Activated CD4-positive, alpha-beta memory T cell treated with anti-CD3 and anti-CD28 coated beads for 36 hours (primary cell): ENCODE data around the gene CRKL. TPM values are rescaled to one million over a fixed set of nuclear protein-coding genes. Genes with fewer than 3 reads are reported as not detected.
A peak's percentile ranks its signal among the peaks of the same experiment; 100 is the strongest.

Experiments used
- CTCF ChIA-PET: fragments of 350-600 bp; sonication (Branson Sonifier 250); formaldehyde crosslinking; loops from one replicate; lab custom pipeline; 2021; ENCODE audit warnings: antibody characterized with exemption, inconsistent platforms; lab: Charles Lee
- POLR2A ChIA-PET: fragments of 350-600 bp; sonication (Branson Sonifier 250); formaldehyde crosslinking; loops from one replicate; lab custom pipeline; 2021; ENCODE audit warnings: antibody characterized with exemption; lab: Charles Lee
- DNase-seq: peaks from one replicate; pipeline ENCODE4 v3.0.0-alpha.2; 2020
- H3K27ac Mint-ChIP-seq: one replicate; pipeline ENCODE4 v1.8.0; 2021; ENCODE audit warnings: mixed read lengths
- H3K27me3 Mint-ChIP-seq: one replicate; pipeline ENCODE4 v1.8.0; 2021; ENCODE audit warnings: mixed read lengths
- H3K36me3 Mint-ChIP-seq: one replicate; pipeline ENCODE4 v1.8.0; 2021; ENCODE audit warnings: mixed read lengths
- H3K4me1 Mint-ChIP-seq: one replicate; pipeline ENCODE4 v1.8.0; 2021; ENCODE audit warnings: low read depth, mixed read lengths
- H3K4me3 Mint-ChIP-seq: one replicate; pipeline ENCODE4 v1.8.0; 2021; ENCODE audit warnings: mild to moderate bottlenecking, mixed read lengths
- H3K9me3 Mint-ChIP-seq: one replicate; pipeline ENCODE4 v1.8.0; 2021; ENCODE audit warnings: mixed read lengths
- intact Hi-C: fragments of 100-400 bp; cut with micrococcal nuclease; formaldehyde crosslinking; loops from one replicate; pipeline ENCODE4 v1.15.1; 2023
- total RNA-seq, 2 experiments: library from RNA; stranded (reverse); gene quantifications; one replicate each; pipeline ENCODE4 v1.2.3, GENCODE V29; 2021

CRKL gene
- total RNA-seq, 2 experiments from 2014 or later: 65.1 to 65.7 TPM

DNA sequence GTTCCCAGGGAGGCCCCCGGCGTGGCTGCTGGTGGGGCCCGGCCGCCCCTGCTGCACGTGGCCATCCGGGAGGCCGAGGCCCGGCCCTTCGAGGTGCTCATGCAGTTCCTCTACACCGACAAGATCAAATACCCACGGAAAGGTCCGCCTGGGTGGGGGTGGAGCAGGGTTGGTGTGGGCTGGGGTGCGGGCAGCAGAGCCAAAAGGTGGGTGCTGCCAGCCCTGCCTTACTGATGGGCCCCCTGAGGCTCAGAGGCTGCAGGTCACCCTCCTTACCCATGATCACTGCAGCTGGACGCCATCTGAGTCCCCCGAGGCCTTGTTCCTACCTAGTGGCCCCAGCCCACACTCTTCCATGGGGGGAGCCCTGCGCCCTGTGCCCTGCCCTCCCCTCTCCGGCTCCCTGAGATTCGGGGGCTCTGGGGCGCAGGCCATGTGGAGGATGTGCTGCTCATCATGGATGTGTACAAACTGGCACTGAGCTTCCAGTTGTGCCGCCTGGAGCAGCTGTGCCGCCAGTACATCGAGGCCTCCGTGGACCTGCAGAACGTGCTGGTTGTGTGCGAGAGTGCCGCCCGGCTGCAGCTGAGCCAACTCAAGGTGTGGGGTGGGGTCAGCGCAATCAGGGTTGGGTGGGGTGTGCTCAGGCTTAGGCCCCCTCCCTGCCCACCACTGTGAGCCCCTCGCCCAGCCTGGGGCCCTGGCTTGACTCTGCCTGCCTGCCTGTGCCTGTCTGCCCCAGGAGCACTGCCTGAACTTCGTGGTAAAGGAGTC, 77.1 kb downstream of the CRKL start:
- Mint-ChIP-seq H3K27ac (no peak overlapping the region), H3K27me3 (no peaks in the 10 kb centered on the region), H3K4me1 (peaks cover 2% of the 10 kb centered on the region), H3K36me3 (peaks cover 5% of the 10 kb centered on the region), H3K9me3 (no peaks in the 10 kb centered on the region), H3K4me3 (no peak overlapping the region)
- POLR2A ChIA-PET: no interaction called here
- CTCF ChIA-PET: no interaction called here
- DNase-seq: no peak
- intact Hi-C loops: no loop called here

DNA sequence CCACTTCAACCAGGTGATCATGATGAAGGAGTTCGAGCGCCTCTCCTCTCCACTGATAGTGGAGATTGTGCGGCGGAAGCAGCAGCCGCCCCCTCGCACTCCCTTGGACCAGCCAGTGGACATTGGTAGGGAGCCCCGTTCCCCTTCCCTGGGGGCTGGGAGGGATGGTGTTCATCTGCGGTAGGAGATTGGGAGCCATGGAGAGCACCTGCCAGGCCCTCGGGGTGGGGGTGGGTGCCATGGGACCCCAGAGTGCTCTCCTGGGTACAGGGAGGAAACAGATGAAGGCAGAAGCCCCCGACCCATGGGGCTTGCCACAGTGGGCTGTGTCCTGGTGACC, 77.7 kb downstream of the CRKL start:
- ChIA-PET CTCF (no interaction called here), POLR2A (no interaction called here)
- no peak overlapping the region for H3K4me3 Mint-ChIP-seq
- no peak for DNase-seq
- intact Hi-C loops: no loop called here
- H3K27ac Mint-ChIP-seq: no peak overlapping the region
- H3K4me1 Mint-ChIP-seq: peaks cover 2% of the 10 kb centered on the region
- no peaks in the 10 kb centered on the region for H3K9me3 Mint-ChIP-seq
- no peaks in the 10 kb centered on the region for H3K27me3 Mint-ChIP-seq
- peaks cover 5% of the 10 kb centered on the region for H3K36me3 Mint-ChIP-seq

DNA sequence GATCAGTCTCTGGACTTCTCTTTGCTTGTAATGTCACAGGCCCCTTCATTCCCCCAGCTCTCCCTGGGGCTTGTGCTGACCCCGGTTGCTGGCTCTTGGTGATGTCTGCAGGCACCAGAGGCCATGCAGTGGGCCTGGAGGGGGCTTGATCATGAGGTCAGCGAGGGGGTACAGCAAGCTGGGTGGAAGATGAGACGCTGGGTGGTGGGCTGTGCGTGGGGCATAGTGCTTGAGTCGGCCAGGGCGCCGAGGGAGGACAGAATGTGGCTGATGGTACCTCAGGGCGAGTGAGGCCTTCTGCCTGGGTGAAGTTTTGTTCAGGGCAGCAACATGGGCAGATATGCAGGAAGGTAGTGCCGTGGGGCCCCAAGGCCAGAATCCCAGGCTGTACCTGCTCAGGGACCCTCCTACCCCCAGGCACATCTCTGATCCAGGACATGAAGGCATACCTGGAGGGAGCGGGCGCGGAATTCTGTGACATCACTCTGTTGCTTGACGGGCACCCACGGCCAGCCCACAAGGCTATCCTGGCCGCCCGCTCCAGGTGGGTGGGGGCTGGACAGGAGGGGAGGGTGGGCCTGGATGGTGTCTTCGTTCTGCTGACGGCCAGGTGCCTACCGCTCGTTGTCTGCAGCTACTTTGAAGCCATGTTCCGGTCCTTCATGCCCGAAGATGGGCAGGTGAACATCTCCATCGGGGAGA, 78.3 kb downstream of the CRKL start:
- H3K36me3 Mint-ChIP-seq: peaks cover 9% of the 10 kb centered on the region
- peaks cover 8% of the 10 kb centered on the region for H3K4me1 Mint-ChIP-seq
- intact Hi-C loops: no loop called here
- no peak overlapping the region for H3K27ac Mint-ChIP-seq
- no peak overlapping the region for H3K4me3 Mint-ChIP-seq
- no peaks in the 10 kb centered on the region for H3K27me3 Mint-ChIP-seq
- ChIA-PET CTCF (no interaction called here), POLR2A (interaction anchor here (1.4 kb wide), 1 partner anchor 13 kb away, joined by 5 read pairs; the partner anchor contains the start of gene LZTR1)
- DNase-seq: no peak
- H3K9me3 Mint-ChIP-seq: no peaks in the 10 kb centered on the region

DNA sequence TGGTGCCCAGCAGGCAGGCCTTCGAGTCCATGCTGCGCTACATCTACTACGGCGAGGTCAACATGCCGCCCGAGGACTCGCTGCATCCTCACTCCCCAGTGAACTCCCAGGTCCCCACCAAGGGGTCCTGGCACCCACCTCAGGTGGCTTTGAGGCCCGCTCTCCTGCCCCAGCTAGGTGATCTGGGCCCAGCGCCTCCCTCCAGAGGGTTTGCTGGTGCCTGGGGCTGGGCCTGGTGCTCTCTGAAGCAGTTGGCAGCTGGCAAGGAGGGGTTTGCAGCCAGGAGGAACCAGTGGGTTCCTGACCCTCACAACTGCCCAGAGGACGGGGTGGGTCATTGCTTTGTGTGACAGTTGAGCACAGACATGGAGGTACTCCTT, 78.8 kb downstream of the CRKL start:
- Mint-ChIP-seq H3K36me3 (peaks cover 8% of the 10 kb centered on the region), H3K27me3 (no peaks in the 10 kb centered on the region), H3K9me3 (no peaks in the 10 kb centered on the region), H3K4me1 (peaks cover 10% of the 10 kb centered on the region), H3K27ac (no peak overlapping the region), H3K4me3 (no peak overlapping the region)
- POLR2A ChIA-PET: interaction anchor here (1.4 kb wide), 1 partner anchor 14 kb away, joined by 5 read pairs; the partner anchor contains the start of gene LZTR1
- intact Hi-C loops: no loop called here
- CTCF ChIA-PET: no interaction called here
- no peak for DNase-seq

DNA sequence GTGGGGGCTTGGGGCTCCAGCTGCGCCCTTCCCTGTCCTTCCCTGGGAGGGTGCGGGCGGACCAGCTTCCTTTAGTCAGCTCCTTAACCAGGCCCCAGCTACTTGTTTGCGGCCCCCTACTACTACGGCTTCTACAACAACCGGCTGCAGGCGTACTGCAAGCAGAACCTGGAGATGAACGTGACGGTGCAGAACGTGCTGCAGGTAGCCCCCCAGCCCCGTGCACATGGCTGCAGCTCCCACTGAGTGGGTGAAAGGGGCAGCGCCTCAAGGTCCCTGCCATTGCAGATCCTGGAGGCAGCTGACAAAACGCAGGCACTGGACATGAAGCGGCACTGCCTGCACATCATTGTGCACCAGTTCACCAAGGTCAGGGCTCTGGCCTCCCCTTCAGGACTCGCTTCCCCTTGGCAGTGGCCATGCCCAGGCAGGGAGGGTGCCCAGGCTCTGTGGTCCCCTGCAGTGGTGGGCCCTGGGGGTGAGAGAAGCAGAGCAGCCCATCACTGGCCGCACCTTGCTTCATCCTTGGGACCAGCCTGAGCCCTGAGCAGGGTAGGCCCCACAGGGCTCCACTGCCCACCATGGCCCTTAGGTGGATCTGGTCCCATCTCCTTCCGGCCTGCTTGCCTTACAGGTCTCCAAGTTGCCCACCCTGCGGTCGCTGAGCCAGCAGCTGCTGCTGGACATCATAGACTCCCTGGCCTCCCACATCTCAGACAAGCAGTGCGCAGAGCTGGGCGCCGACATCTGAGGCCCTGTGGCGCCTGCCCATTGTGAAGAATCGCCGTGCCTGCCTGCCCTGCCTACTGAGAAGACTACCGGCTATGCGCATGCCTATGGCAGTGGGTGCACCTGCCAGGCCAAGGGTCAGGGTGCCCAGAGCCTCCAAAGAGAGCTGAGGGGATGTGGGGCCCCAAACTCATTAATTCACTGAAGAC, 79.7 kb downstream of the CRKL start:
- ChIA-PET CTCF (no interaction called here), POLR2A (interaction anchor here (1.3 to 1.4 kb wide), 2 partner anchors 14 to 15 kb away, joined by 5 read pairs; partner anchors contain the start of gene LZTR1)
- no peak overlapping the region for H3K4me3 Mint-ChIP-seq
- H3K27me3 Mint-ChIP-seq: no peaks in the 10 kb centered on the region
- no peak overlapping the region for H3K27ac Mint-ChIP-seq
- intact Hi-C loops: no loop called here
- H3K9me3 Mint-ChIP-seq: no peaks in the 10 kb centered on the region
- peaks cover 10% of the 10 kb centered on the region for H3K4me1 Mint-ChIP-seq
- peaks cover 12% of the 10 kb centered on the region for H3K36me3 Mint-ChIP-seq
- no peak for DNase-seq

DNA sequence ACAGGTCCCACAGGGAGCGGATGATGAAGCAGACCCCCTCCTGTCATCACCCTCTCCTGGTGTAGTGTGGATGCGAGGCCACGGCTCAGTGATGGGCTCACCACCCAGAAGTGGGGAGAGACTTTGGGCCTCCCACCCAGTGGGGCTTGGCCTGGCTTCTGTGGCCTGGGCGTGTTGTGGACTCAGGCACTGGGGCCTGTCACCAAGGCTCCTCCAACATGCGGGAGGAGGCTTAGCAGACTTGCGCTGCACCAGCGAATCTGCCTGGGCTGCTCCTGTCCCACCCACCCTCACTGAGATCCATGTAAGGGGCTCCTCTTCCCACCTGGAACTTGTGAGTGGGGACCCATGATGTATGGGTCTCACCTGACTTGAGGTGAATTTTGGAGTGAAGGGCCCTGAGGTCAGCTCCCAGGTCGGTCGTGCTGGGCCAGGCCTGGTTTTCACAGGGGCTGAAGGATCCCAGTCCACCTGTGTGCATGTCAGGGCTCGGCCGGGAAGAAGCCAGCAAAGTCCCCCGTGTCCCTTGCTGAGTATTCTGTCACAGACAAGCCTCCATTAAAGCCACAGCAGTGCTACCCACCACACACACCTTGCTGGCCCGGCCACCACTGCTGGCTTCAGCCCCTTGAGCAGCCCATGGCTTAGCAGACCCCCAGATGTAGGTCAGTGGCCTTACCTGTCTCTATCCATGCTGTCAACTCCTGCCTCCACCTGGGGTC, 80.5 kb downstream of the CRKL start:
- ChIA-PET CTCF (no interaction called here), POLR2A (interaction anchor here (1.3 kb wide), 1 partner anchor 15 kb away, joined by 5 read pairs; the partner anchor contains the start of gene LZTR1)
- Mint-ChIP-seq H3K36me3 (peaks cover 13% of the 10 kb centered on the region), H3K27ac (no peak overlapping the region), H3K27me3 (no peaks in the 10 kb centered on the region), H3K9me3 (no peaks in the 10 kb centered on the region), H3K4me1 (peaks cover 10% of the 10 kb centered on the region), H3K4me3 (no peak overlapping the region)
- intact Hi-C loops: no loop called here
- DNase-seq: no peak

DNA sequence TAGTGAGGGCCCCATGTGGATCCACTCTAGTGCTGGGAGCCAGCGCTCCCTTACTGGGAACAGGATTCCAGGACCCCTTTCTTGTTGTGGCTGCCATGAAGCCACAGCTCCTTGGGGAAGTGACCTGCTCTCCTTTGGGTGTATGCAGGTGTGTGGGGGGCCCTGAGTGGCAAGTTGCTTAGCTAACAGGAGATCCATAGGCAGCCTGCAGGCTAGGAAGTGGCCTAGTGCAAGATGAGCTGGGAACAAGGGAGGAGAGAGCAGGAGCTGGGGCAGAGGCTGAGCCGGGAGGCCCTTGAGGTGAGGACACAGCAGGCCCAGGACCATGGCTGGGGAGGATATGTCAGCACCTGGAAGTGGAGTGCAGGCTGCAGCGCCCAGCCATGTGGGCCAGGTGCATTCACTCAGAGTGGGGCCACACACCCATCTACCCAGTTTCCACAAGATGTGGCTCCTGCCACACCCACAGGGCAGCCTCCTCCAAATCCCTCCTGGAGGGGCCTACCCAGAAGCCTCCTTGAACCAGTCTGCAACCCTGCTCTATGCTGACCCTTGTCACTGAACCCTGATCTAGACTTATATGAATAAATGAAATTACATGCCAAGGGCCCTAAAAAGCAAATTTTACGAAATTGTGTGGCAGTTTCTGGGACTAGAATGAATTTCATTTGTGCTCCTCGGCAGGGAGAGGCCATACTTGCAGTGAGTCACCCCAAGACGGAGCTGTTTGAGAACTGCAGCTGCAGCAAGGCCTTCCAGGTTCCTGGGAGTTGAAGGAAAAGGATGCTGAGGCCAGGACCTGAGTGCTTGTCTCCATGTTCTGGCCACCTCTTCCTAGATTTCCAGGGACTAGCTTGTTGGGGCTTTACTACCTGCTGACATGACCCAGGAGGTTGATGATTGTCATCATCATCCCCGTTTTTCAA, 81.5 kb downstream of the CRKL start:
- no peak for DNase-seq
- no peaks in the 10 kb centered on the region for H3K9me3 Mint-ChIP-seq
- intact Hi-C loops: no loop called here
- peaks cover 17% of the 10 kb centered on the region for H3K4me1 Mint-ChIP-seq
- no peak overlapping the region for H3K27ac Mint-ChIP-seq
- ChIA-PET CTCF (interaction anchor here (1.0 to 1.9 kb wide), 3 partner anchors 16 to 113 kb away, joined by 3 to 6 read pairs (median 4); partner anchors contain the start of gene LZTR1), POLR2A (interaction anchor here (1.3 to 1.6 kb wide), 3 partner anchors 8 to 17 kb away, joined by 5 to 6 read pairs (median 5); partner anchors contain the start of gene LZTR1)
- peaks cover 13% of the 10 kb centered on the region for H3K36me3 Mint-ChIP-seq
- H3K4me3 Mint-ChIP-seq: no peak overlapping the region
- no peaks in the 10 kb centered on the region for H3K27me3 Mint-ChIP-seq

DNA sequence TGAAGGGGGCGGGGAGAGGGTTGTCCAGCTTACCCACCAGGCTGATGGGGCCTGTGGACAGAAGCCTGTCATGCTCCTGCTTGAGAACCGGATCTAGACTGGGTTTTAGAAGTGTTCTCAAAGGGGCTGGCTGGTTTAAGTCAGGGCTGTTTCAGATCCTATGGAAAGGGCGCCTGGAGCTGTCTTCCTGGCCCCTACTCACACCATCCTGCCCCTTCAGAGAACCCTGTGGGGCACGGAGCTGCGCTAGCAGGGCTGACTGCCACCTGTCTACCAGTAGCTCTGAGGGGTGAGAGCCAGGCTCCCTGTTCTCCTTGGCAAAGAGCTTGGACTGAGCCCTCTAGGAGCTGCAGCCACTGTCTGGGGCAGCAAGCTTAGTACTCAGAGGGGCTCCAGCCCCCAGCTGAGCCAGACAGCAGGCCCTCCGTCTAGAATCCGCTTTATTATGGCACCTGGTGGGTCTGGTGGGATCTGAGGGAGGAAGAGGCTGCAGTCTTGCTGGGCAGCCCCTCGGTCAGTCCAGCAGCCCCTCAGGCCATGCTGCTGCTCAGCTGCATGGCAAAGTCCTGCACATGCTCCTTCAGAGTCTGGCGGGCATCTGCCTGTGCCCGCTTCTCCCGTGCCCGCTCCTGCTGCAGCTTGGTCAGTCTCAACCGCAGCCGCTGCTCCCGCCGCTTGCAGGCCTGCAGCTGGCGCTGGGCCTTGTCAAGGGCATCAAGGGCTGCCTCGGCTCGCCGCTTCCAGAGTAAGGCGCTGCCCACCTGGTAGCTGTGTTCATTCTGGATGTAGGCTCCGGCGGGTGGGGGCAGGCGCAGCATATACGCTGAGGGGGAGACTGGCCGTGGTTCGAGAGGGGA, 82.4 kb downstream of the CRKL start:
- no peaks in the 10 kb centered on the region for H3K9me3 Mint-ChIP-seq
- H3K4me3 Mint-ChIP-seq: peak overlapping the region; percentile 94
- no peak for DNase-seq
- H3K27me3 Mint-ChIP-seq: no peaks in the 10 kb centered on the region
- intact Hi-C loops: loop anchor here (5.0 kb wide), 1 partner anchor 583 kb away; no protein-coding TSS in a partner anchor
- CTCF ChIA-PET: interaction anchor here (1.0 to 1.9 kb wide), 3 partner anchors 17 to 114 kb away, joined by 3 to 6 read pairs (median 4); partner anchors contain the start of gene LZTR1
- H3K36me3 Mint-ChIP-seq: peaks cover 13% of the 10 kb centered on the region
- POLR2A ChIA-PET: interaction anchor here (1.5 to 1.6 kb wide), 2 partner anchors 9 to 17 kb away, joined by 5 to 6 read pairs; partner anchors contain the start of gene LZTR1
- peak overlapping the region; percentile 97 for H3K27ac Mint-ChIP-seq
- H3K4me1 Mint-ChIP-seq: peaks cover 21% of the 10 kb centered on the region

DNA sequence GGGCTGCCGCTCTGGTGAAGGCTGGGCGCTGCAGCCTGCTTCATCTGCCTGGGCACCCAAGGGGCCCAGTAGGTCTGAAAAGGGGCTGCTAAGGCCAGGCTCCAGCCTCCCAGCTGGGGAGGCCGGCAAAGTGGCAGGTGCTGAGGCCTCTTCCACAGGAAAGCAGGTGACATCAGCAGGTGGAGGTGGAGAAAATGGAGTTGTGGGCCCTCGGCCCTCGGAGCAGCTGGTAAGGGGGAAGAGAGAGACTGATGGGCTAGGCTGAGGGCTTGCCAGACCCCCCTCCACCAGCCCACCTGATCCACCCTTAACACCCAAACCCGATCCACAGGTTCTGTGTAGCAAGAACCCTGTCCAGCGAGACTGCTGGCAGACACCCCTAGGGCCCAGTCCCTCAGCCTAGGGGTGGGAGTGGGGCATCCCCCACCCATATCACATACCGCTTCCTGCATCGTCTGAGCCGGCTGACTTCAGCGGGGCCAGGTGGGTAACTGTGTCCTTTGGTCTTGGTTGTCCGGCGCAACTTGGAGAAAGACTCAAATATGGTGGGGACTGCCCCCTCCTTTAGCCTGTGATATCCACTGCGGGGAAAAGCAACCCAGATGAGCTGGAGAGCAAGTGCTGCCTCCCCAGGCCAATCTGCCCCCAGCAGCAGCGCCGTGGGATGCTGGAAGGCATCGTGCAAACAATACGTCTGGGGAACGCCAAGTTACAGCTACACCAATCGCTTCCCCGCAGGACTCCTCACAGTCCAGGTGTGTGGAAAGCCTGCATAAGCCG, 83.2 kb downstream of the CRKL start:
- Mint-ChIP-seq H3K36me3 (peaks cover 10% of the 10 kb centered on the region), H3K9me3 (no peaks in the 10 kb centered on the region), H3K4me3 (peak overlapping the region; percentile 94), H3K27ac (peak overlapping the region; percentile 97), H3K4me1 (peaks cover 21% of the 10 kb centered on the region), H3K27me3 (no peaks in the 10 kb centered on the region)
- DNase-seq: no peak
- intact Hi-C loops: loop anchor here (5.0 kb wide), 1 partner anchor 582 kb away; no protein-coding TSS in a partner anchor
- ChIA-PET POLR2A (interaction anchor here (0.6 to 1.6 kb wide), 6 partner anchors 9 to 20 kb away, joined by 3 to 7 read pairs (median 4); partner anchors contain the start of gene LZTR1), CTCF (interaction anchor here (0.7 to 1.9 kb wide), 4 partner anchors 18 to 115 kb away, joined by 3 to 6 read pairs (median 4); partner anchors contain the start of gene LZTR1)
